RWPE2 (cell line): ENCODE results near the gene ELL.

Source experiments
- ATAC-seq: fragments of 200-7000 bp; cut with Tn5 transposase; 3 replicates; pipeline ENCODE4 v1.9.1; 2021; ENCODE audit warnings: low read depth
- DNase-seq: peaks from one replicate; pipeline ENCODE4 v3.0.0-alpha.2; 2020; ENCODE audit warnings: low spot score
- H3K27ac ChIP-seq: fragments of 450-650 bp; 2 replicates; pipeline ENCODE4 v1.5.1; 2017; ENCODE audit warnings: mild to moderate bottlenecking; ENCODE audit not compliant: poor library complexity, severe bottlenecking
- H3K27me3 ChIP-seq: fragments of 250-450 bp; sonication (Bioruptor Pico); 2 replicates; pipeline ENCODE4 v1.5.1; 2021; ENCODE audit warnings: mild to moderate bottlenecking, moderate library complexity; ENCODE audit not compliant: insufficient read depth, poor library complexity, severe bottlenecking
- H3K36me3 ChIP-seq: fragments of 250-450 bp; sonication (Bioruptor Pico); 2 replicates; pipeline ENCODE4 v1.5.1; 2020; ENCODE audit warnings: low read depth, mild to moderate bottlenecking, moderate library complexity
- H3K4me1 ChIP-seq: fragments of 250-450 bp; sonication (Bioruptor Pico); 2 replicates; pipeline ENCODE4 v1.5.1; 2021; ENCODE audit warnings: mild to moderate bottlenecking, moderate library complexity; ENCODE audit not compliant: insufficient read depth, poor library complexity, severe bottlenecking
- H3K4me3 ChIP-seq: fragments of 250-450 bp; sonication (Bioruptor Pico); 2 replicates; pipeline ENCODE4 v1.5.1; 2021; ENCODE audit warnings: mild to moderate bottlenecking, moderate library complexity; ENCODE audit not compliant: severe bottlenecking
- H3K9me3 ChIP-seq: fragments of 250-450 bp; sonication (Bioruptor Pico); 2 replicates; pipeline ENCODE4 v1.5.1; 2021; ENCODE audit warnings: mild to moderate bottlenecking, moderate library complexity; ENCODE audit not compliant: severe bottlenecking
- CTCF ChIP-seq: fragments of 450-650 bp; IDR thresholded peaks from one replicate; pipeline ENCODE4 v1.5.1; 2017; ENCODE audit warnings: mild to moderate bottlenecking, moderate library complexity; ENCODE audit not compliant: poor library complexity, severe bottlenecking

ELL gene

GRCh38 chr19:18453269-18454024, 68.4 kb downstream of the ELL start:
- peak; percentile 28; the same call in 1 of the 3 replicates for ATAC-seq
- Histone ChIP-seq H3K27me3 (no peaks in the 10 kb centered on the region), H3K4me3 (no peak overlapping the region), H3K36me3 (peaks cover 45% of the 10 kb centered on the region), H3K27ac (peak overlapping the region; percentile 18), H3K9me3 (no peaks in the 10 kb centered on the region), H3K4me1 (peaks cover 3% of the 10 kb centered on the region)
- TF ChIP-seq CTCF: no peak
- no peak for DNase-seq

GRCh38 chr19:18452386-18452785, 69.5 kb downstream of the ELL start:
- peaks cover 3% of the 10 kb centered on the region for H3K4me1 ChIP-seq
- ATAC-seq (no peak), DNase-seq (no peak)
- no peak for TF ChIP-seq CTCF
- no peak overlapping the region for H3K4me3 ChIP-seq
- no peak overlapping the region for H3K27ac ChIP-seq
- peaks cover 41% of the 10 kb centered on the region for H3K36me3 ChIP-seq
- H3K27me3 ChIP-seq: no peaks in the 10 kb centered on the region
- no peaks in the 10 kb centered on the region for H3K9me3 ChIP-seq

GRCh38 chr19:18450931-18451836, 70.7 kb downstream of the ELL start:
- Histone ChIP-seq H3K9me3 (no peaks in the 10 kb centered on the region), H3K27ac (no peak overlapping the region), H3K4me1 (peaks cover 3% of the 10 kb centered on the region), H3K36me3 (peaks cover 38% of the 10 kb centered on the region), H3K27me3 (no peaks in the 10 kb centered on the region), H3K4me3 (no peak overlapping the region)
- ATAC-seq (peak; percentile 70), DNase-seq (no peak)
- peak; percentile 95 for TF ChIP-seq CTCF

GRCh38 chr19:18450021-18450930, 71.6 kb downstream of the ELL start:
- no peak for DNase-seq
- H3K4me3 ChIP-seq: no peak overlapping the region
- H3K4me1 ChIP-seq: peaks cover 3% of the 10 kb centered on the region
- no peaks in the 10 kb centered on the region for H3K9me3 ChIP-seq
- no peak for TF ChIP-seq CTCF
- H3K36me3 ChIP-seq: peaks cover 45% of the 10 kb centered on the region
- no peaks in the 10 kb centered on the region for H3K27me3 ChIP-seq
- no peak for ATAC-seq
- no peak overlapping the region for H3K27ac ChIP-seq
